ENCODE results near the gene CAPN5. TPM values are rescaled to one million over a fixed set of nuclear protein-coding genes. Genes with fewer than 3 reads are reported as not detected.

CAPN5 gene
- total and polyA plus RNA-seq, 10 of the 15 experiments (the other 5 are each of a cell fraction or from before 2014, with no cell fraction given), result 0.02 to 0.33 (median 0.07) TPM; not detected in 3

DNA sequence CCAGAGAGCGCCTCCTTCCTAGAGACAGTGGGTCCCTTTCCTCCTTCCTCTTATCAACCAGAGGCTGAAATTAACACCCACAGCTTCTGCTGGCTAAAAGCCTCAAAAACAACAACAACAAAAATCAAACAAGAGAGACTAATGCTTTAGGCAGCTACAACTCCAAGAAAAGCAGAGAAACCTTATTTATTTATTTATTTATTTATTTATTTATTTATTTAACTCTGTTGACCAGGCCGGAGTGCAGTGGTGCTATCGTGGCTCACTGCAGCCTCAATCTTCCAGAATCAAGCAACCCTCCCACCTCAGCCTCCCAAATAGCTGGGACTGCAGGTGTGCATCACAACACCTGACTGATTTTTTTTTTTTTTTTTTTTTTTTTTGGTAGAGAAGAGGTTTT is 35.2 kb upstream of the CAPN5 start (continued):
- TF ChIP-seq, protein P1, sequence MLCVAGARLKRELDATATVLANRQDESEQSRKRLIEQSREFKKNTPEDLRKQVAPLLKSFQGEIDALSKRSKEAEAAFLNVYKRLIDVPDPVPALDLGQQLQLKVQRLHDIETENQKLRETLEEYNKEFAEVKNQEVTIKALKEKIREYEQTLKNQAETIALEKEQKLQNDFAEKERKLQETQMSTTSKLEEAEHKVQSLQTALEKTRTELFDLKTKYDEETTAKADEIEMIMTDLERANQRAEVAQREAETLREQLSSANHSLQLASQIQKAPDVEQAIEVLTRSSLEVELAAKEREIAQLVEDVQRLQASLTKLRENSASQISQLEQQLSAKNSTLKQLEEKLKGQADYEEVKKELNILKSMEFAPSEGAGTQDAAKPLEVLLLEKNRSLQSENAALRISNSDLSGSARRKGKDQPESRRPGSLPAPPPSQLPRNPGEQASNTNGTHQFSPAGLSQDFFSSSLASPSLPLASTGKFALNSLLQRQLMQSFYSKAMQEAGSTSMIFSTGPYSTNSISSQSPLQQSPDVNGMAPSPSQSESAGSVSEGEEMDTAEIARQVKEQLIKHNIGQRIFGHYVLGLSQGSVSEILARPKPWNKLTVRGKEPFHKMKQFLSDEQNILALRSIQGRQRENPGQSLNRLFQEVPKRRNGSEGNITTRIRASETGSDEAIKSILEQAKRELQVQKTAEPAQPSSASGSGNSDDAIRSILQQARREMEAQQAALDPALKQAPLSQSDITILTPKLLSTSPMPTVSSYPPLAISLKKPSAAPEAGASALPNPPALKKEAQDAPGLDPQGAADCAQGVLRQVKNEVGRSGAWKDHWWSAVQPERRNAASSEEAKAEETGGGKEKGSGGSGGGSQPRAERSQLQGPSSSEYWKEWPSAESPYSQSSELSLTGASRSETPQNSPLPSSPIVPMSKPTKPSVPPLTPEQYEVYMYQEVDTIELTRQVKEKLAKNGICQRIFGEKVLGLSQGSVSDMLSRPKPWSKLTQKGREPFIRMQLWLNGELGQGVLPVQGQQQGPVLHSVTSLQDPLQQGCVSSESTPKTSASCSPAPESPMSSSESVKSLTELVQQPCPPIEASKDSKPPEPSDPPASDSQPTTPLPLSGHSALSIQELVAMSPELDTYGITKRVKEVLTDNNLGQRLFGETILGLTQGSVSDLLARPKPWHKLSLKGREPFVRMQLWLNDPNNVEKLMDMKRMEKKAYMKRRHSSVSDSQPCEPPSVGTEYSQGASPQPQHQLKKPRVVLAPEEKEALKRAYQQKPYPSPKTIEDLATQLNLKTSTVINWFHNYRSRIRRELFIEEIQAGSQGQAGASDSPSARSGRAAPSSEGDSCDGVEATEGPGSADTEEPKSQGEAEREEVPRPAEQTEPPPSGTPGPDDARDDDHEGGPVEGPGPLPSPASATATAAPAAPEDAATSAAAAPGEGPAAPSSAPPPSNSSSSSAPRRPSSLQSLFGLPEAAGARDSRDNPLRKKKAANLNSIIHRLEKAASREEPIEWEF (IDR thresholded peaks at IDR 0.05; ENCODE audit: insufficient replicate concordance, low read depth, low read length), result no peak
- TF ChIP-seq, protein P2, sequence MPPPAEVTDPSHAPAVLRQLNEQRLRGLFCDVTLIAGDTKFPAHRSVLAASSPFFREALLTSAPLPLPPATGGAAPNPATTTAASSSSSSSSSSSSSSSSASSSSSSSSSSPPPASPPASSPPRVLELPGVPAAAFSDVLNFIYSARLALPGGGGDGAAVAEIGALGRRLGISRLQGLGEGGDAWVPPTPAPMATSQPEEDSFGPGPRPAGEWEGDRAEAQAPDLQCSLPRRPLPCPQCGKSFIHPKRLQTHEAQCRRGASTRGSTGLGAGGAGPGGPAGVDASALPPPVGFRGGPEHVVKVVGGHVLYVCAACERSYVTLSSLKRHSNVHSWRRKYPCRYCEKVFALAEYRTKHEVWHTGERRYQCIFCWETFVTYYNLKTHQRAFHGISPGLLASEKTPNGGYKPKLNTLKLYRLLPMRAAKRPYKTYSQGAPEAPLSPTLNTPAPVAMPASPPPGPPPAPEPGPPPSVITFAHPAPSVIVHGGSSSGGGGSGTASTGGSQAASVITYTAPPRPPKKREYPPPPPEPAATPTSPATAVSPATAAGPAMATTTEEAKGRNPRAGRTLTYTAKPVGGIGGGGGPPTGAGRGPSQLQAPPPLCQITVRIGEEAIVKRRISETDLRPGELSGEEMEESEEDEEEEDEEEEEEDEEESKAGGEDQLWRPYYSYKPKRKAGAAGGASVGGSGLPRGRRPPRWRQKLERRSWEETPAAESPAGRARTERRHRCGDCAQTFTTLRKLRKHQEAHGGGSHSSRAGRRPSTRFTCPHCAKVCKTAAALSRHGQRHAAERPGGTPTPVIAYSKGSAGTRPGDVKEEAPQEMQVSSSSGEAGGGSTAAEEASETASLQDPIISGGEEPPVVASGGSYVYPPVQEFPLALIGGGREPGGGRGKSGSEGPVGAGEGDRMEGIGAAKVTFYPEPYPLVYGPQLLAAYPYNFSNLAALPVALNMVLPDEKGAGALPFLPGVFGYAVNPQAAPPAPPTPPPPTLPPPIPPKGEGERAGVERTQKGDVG (CRISPR knock-in tag; IDR thresholded peaks at IDR 0.05), result no peak
- TF ChIP-seq NFYB (IDR thresholded peaks at IDR 0.05; ENCODE audit: insufficient read depth, low read depth, low read length), result no peak
